IPS DF 6.9 (cell line): ENCODE results near the gene MCCC1.

Source experiments
- DNase-seq: peaks from one replicate; pipeline ENCODE4 v3.0.0-alpha.2; 2013; ENCODE audit warnings: low read depth, low spot score
- H3K27ac ChIP-seq: one replicate; pipeline ENCODE4 v1.5.1; 2013; ENCODE audit warnings: low read length, control low read depth
- H3K27me3 ChIP-seq: 2 replicates; pipeline ENCODE4 v1.6.1; 2013; ENCODE audit warnings: mild to moderate bottlenecking, low read length; ENCODE audit not compliant: control insufficient read depth, insufficient read depth
- H3K36me3 ChIP-seq: 2 replicates; pipeline ENCODE4 v1.6.1; 2013; ENCODE audit warnings: low read length; ENCODE audit not compliant: control insufficient read depth, insufficient read depth
- H3K4me1 ChIP-seq: 2 replicates; pipeline ENCODE4 v1.6.1; 2013; ENCODE audit warnings: low read length; ENCODE audit not compliant: control insufficient read depth, insufficient read depth
- H3K4me3 ChIP-seq: 2 replicates; pipeline ENCODE4 v1.5.1; 2013; ENCODE audit warnings: mild to moderate bottlenecking, low read length
- H3K9me3 ChIP-seq: 2 replicates; pipeline ENCODE4 v1.6.1; 2013; ENCODE audit warnings: low read length, inconsistent platforms; ENCODE audit not compliant: control insufficient read depth, insufficient read depth
- WGBS: extraction: QIAGEN DNeasy Blood & Tissue Kit; methylation state at CpG from one replicate; pipeline ENCODE4 v1.1.7; 2013; ENCODE audit warnings: mixed read lengths, missing lambda C conversion rate; ENCODE audit not compliant: insufficient read length, insufficient coverage; 5-methylcytosine and 5-hydroxymethylcytosine counted together

The MCCC1 gene

GRCh38 chr3:183027276-183027675, 72.0 kb downstream of the MCCC1 start:
- no peak overlapping the region for H3K27ac ChIP-seq
- WGBS, result no CpG with 5 or more reads among the region's 1 CpG

GRCh38 chr3:183022936-183023516, 76.3 kb downstream of the MCCC1 start:
- no peaks in the 10 kb centered on the region for H3K4me1 ChIP-seq
- H3K9me3 ChIP-seq, result no peaks in the 10 kb centered on the region
- no peak overlapping the region for H3K4me3 ChIP-seq
- H3K27ac ChIP-seq, result no peak overlapping the region
- WGBS, result no CpG with 5 or more reads among the region's 3 CpGs
- H3K36me3 ChIP-seq, result peaks cover 6% of the 10 kb centered on the region; the same call in 1 of the 2 replicates
- DNase-seq, result no peak
- H3K27me3 ChIP-seq, result no peaks in the 10 kb centered on the region

More at GRCh38 chr3:183027276-183027675, 72.0 kb downstream of the MCCC1 start:
- H3K9me3 ChIP-seq, result no peaks in the 10 kb centered on the region
- H3K36me3 ChIP-seq, result no peaks in the 10 kb centered on the region
- no peak overlapping the region for H3K4me3 ChIP-seq
- no peaks in the 10 kb centered on the region for H3K4me1 ChIP-seq
- H3K27me3 ChIP-seq, result no peaks in the 10 kb centered on the region
- DNase-seq, result no peak

GRCh38 chr3:183018421-183019192, 80.7 kb downstream of the MCCC1 start:
- Histone ChIP-seq H3K4me1 (no peaks in the 10 kb centered on the region), H3K36me3 (peaks cover 6% of the 10 kb centered on the region; the same call in 1 of the 2 replicates), H3K9me3 (no peaks in the 10 kb centered on the region), H3K4me3 (no peak overlapping the region), H3K27me3 (no peaks in the 10 kb centered on the region), H3K27ac (no peak overlapping the region)
- WGBS, result no CpG with 5 or more reads among the region's 3 CpGs
- no peak for DNase-seq

GRCh38 chr3:183015185-183015584, 84.1 kb downstream of the MCCC1 start:
- Histone ChIP-seq H3K9me3 (no peaks in the 10 kb centered on the region), H3K27me3 (no peaks in the 10 kb centered on the region), H3K36me3 (no peaks in the 10 kb centered on the region; the same call in 1 of the 2 replicates), H3K4me1 (no peaks in the 10 kb centered on the region; the same call in 1 of the 2 replicates), H3K4me3 (no peak overlapping the region), H3K27ac (no peak overlapping the region)
- WGBS, result no CpG with 5 or more reads among the region's 2 CpGs
- no peak for DNase-seq

GRCh38 chr3:183013856-183014255, 85.4 kb downstream of the MCCC1 start:
- H3K4me1 ChIP-seq, result no peaks in the 10 kb centered on the region; the same call in 1 of the 2 replicates
- WGBS, result no CpG with 5 or more reads among the region's 6 CpGs
- no peaks in the 10 kb centered on the region for H3K9me3 ChIP-seq
- H3K4me3 ChIP-seq, result no peak overlapping the region
- no peak for DNase-seq
- no peaks in the 10 kb centered on the region; the same call in 1 of the 2 replicates for H3K36me3 ChIP-seq
- no peaks in the 10 kb centered on the region for H3K27me3 ChIP-seq
- H3K27ac ChIP-seq, result no peak overlapping the region

- no peak overlapping the region for H3K27ac ChIP-seq
- H3K36me3 ChIP-seq, result no peaks in the 10 kb centered on the region; the same call in 1 of the 2 replicates
- H3K27me3 ChIP-seq, result no peaks in the 10 kb centered on the region
- DNase-seq, result no peak
- WGBS, result no CpG with 5 or more reads among the region's 5 CpGs
- no peaks in the 10 kb centered on the region; the same call in 1 of the 2 replicates for H3K4me1 ChIP-seq
- no peak overlapping the region for H3K4me3 ChIP-seq
- H3K9me3 ChIP-seq, result no peaks in the 10 kb centered on the region
Measured at GRCh38 chr3:183013074-183013473, 86.2 kb downstream of the MCCC1 start.

GRCh38 chr3:183008800-183009199, 90.5 kb downstream of the MCCC1 start:
- Histone ChIP-seq H3K27ac (no peak overlapping the region), H3K36me3 (no peaks in the 10 kb centered on the region), H3K4me1 (peaks cover 3% of the 10 kb centered on the region; the same call in 1 of the 2 replicates), H3K27me3 (no peaks in the 10 kb centered on the region), H3K9me3 (no peaks in the 10 kb centered on the region), H3K4me3 (no peak overlapping the region)
- no peak for DNase-seq

GRCh38 chr3:183008303-183008702, 91.0 kb downstream of the MCCC1 start:
- Histone ChIP-seq H3K27me3 (no peaks in the 10 kb centered on the region), H3K36me3 (no peaks in the 10 kb centered on the region), H3K4me3 (no peak overlapping the region), H3K9me3 (no peaks in the 10 kb centered on the region), H3K4me1 (peaks cover 3% of the 10 kb centered on the region; the same call in 1 of the 2 replicates), H3K27ac (no peak overlapping the region)
- no peak for DNase-seq
- no CpG with 5 or more reads among the region's 4 CpGs for WGBS

GRCh38 chr3:183006396-183007002, 92.8 kb downstream of the MCCC1 start:
- Histone ChIP-seq H3K27ac (no peak overlapping the region), H3K4me3 (no peak overlapping the region), H3K4me1 (peaks cover 3% of the 10 kb centered on the region; the same call in 1 of the 2 replicates), H3K36me3 (no peaks in the 10 kb centered on the region), H3K9me3 (no peaks in the 10 kb centered on the region), H3K27me3 (no peaks in the 10 kb centered on the region)
- DNase-seq, result peak; percentile 7
- WGBS, result no CpG with 5 or more reads among the region's 10 CpGs

- Histone ChIP-seq H3K36me3 (no peaks in the 10 kb centered on the region), H3K27ac (no peak overlapping the region), H3K9me3 (no peaks in the 10 kb centered on the region), H3K27me3 (no peaks in the 10 kb centered on the region), H3K4me1 (no peaks in the 10 kb centered on the region), H3K4me3 (no peak overlapping the region)
- no peak for DNase-seq
- WGBS, result no CpG with 5 or more reads among the region's 1 CpG
Measured at GRCh38 chr3:182999767-183000166, 99.5 kb downstream of the MCCC1 start.
